OCI-LY7 (cell line): ENCODE measurements around the gene MAP3K5. TPM values are rescaled to one million over a fixed set of nuclear protein-coding genes. Genes with fewer than 3 reads are reported as not detected.

Experiments used
- BruUV-seq: library from RNA; stranded (reverse); fragments of 400-500 nt; replicated peaks from 2 replicates; lab custom pipeline; 2021; lab: Mats Ljungman, UMichigan
- CTCF ChIA-PET: fragments of 300-600 bp; sonication (Branson Sonifier 250); formaldehyde crosslinking; loops from one replicate; lab custom pipeline; 2022; ENCODE audit warnings: antibody characterized with exemption; ENCODE audit not compliant: unreplicated experiment; lab: Charles Lee
- POLR2A ChIA-PET: fragments of 300-600 bp; sonication (Branson Sonifier 250); formaldehyde crosslinking; loops from one replicate; lab custom pipeline; 2022; ENCODE audit warnings: antibody characterized with exemption; lab: Charles Lee
- DNase-seq: peaks from one replicate; pipeline ENCODE4 v3.0.0-alpha.2; 2015; ENCODE audit warnings: low spot score
- H2AFZ ChIP-seq: fragments of 200-600 bp; sonication (generic), shearing (Covaris generic); 2 replicates; pipeline ENCODE4 v1.6.1; 2014; ENCODE audit warnings: mild to moderate bottlenecking, antibody characterized with exemption, low read length, moderate library complexity
- H3K27ac ChIP-seq: fragments of 200-600 bp; sonication (generic); 2 replicates; pipeline ENCODE4 v1.5.1; 2014; ENCODE audit warnings: mixed run types, low read depth, mild to moderate bottlenecking, moderate library complexity, low read length, inconsistent platforms; ENCODE audit not compliant: poor library complexity, severe bottlenecking
- H3K36me3 ChIP-seq: fragments of 200-600 bp; sonication (generic); 2 replicates; pipeline ENCODE4 v1.6.1; 2014; ENCODE audit warnings: mild to moderate bottlenecking, antibody characterized with exemption, low read length, moderate library complexity, mixed read lengths; ENCODE audit not compliant: insufficient read depth
- H3K4me1 ChIP-seq: fragments of 200-600 bp; sonication (generic); 2 replicates; pipeline ENCODE4 v1.5.1; 2014; ENCODE audit warnings: mild to moderate bottlenecking, low read length; ENCODE audit not compliant: insufficient read depth, poor library complexity, severe bottlenecking
- H3K4me2 ChIP-seq: fragments of 200-600 bp; sonication (generic); 2 replicates; pipeline ENCODE4 v1.6.1; 2014; ENCODE audit warnings: mild to moderate bottlenecking, low read length
- H3K4me3 ChIP-seq: fragments of 200-600 bp; sonication (generic); 2 replicates; pipeline ENCODE4 v1.5.1; 2014; ENCODE audit warnings: mild to moderate bottlenecking, low read depth, low read length; ENCODE audit not compliant: poor library complexity, severe bottlenecking
- H3K79me2 ChIP-seq: fragments of 200-600 bp; sonication (generic); 2 replicates; pipeline ENCODE4 v1.6.1; 2016; ENCODE audit warnings: low read depth, mild to moderate bottlenecking, low read length, moderate library complexity, mixed read lengths; ENCODE audit not compliant: insufficient read depth
- H3K9me2 ChIP-seq: fragments of 200-600 bp; sonication (generic); 2 replicates; pipeline ENCODE4 v1.6.1; 2016; ENCODE audit warnings: mild to moderate bottlenecking, low read length, mixed read lengths; ENCODE audit not compliant: insufficient read depth
- H3K9me3 ChIP-seq: fragments of 200-600 bp; sonication (generic); 2 replicates; pipeline ENCODE4 v1.6.1; 2014; ENCODE audit warnings: mild to moderate bottlenecking, mixed run types, low read length, mixed read lengths
- H4K20me1 ChIP-seq: fragments of 200-600 bp; sonication (generic); 2 replicates; pipeline ENCODE4 v1.6.1; 2014; ENCODE audit warnings: mild to moderate bottlenecking, antibody characterized with exemption, low read length, moderate library complexity, mixed read lengths; ENCODE audit not compliant: insufficient read depth
- CTCF ChIP-seq: fragments of 200-600 bp; sonication (generic); conservative IDR thresholded peaks from 2 replicates; pipeline ENCODE4 v1.5.1; 2014; ENCODE audit warnings: mild to moderate bottlenecking, antibody characterized with exemption, low read length, moderate library complexity, mixed read lengths
- EZH2phosphoT487 ChIP-seq: fragments of 200-600 bp; sonication (generic); IDR thresholded peaks from 2 replicates; pipeline ENCODE4 v1.6.1; 2018; ENCODE audit warnings: low read depth, borderline replicate concordance, mild to moderate bottlenecking, mixed run types, antibody characterized with exemption, low read length, moderate library complexity, mixed read lengths
- intact Hi-C: fragments of 100-400 bp; cut with micrococcal nuclease; formaldehyde crosslinking; loops from one replicate; pipeline ENCODE4 v1.10.0; 2022; ENCODE audit not compliant: unreplicated experiment
- total RNA-seq, 2 experiments: library from RNA; depleted of rRNA in 1 of 2; stranded (reverse); fragments of >200 nt in 1 of 2; shearing (Covaris generic) in 1 of 2; gene quantifications; 2 replicates each; pipeline ENCODE4 v1.2.3, GENCODE V29; 2014 to 2022

The MAP3K5 gene
- total RNA-seq, 2 experiments from 2014 or later = 13.8 to 16.6 TPM

- intact Hi-C loops = no loop called here
- no peak for DNase-seq
- no peaks in the 10 kb centered on the region for H3K36me3 ChIP-seq
- ChIA-PET CTCF (no interaction called here), POLR2A (interaction anchor here (0.5 kb wide), 1 partner anchor 44 kb away, joined by 3 read pairs; no protein-coding TSS in a partner anchor)
- no peaks in the 10 kb centered on the region for H3K9me3 ChIP-seq
- BruUV-seq = no TSS peak
- TF ChIP-seq EZH2phosphoT487 (no peak), CTCF (no peak)
- no peak overlapping the region for H3K4me3 ChIP-seq
- H3K4me1 ChIP-seq = no peaks in the 10 kb centered on the region
- H2AFZ ChIP-seq = no peak overlapping the region
- H3K79me2 ChIP-seq = no peaks in the 10 kb centered on the region
- H4K20me1 ChIP-seq = no peaks in the 10 kb centered on the region
- no peak overlapping the region for H3K27ac ChIP-seq
- no peak overlapping the region for H3K4me2 ChIP-seq
- no peaks in the 10 kb centered on the region for H3K9me2 ChIP-seq
These were observed 264.4 kb downstream of the MAP3K5 start for GRCh38 chr6:136527831-136528230.

- Histone ChIP-seq H3K9me2 (no peaks in the 10 kb centered on the region), H3K4me1 (no peaks in the 10 kb centered on the region), H3K4me2 (no peak overlapping the region), H3K27ac (no peak overlapping the region), H2AFZ (no peak overlapping the region), H3K9me3 (no peaks in the 10 kb centered on the region), H3K36me3 (no peaks in the 10 kb centered on the region), H4K20me1 (no peaks in the 10 kb centered on the region), H3K79me2 (no peaks in the 10 kb centered on the region), H3K4me3 (no peak overlapping the region)
- ChIA-PET POLR2A (no interaction called here), CTCF (no interaction called here)
- TF ChIP-seq EZH2phosphoT487 (no peak), CTCF (no peak)
- no peak for DNase-seq
- BruUV-seq = no TSS peak
- intact Hi-C loops = no loop called here
These were observed 265.3 kb downstream of the MAP3K5 start for GRCh38 chr6:136526937-136527336.

DNA sequence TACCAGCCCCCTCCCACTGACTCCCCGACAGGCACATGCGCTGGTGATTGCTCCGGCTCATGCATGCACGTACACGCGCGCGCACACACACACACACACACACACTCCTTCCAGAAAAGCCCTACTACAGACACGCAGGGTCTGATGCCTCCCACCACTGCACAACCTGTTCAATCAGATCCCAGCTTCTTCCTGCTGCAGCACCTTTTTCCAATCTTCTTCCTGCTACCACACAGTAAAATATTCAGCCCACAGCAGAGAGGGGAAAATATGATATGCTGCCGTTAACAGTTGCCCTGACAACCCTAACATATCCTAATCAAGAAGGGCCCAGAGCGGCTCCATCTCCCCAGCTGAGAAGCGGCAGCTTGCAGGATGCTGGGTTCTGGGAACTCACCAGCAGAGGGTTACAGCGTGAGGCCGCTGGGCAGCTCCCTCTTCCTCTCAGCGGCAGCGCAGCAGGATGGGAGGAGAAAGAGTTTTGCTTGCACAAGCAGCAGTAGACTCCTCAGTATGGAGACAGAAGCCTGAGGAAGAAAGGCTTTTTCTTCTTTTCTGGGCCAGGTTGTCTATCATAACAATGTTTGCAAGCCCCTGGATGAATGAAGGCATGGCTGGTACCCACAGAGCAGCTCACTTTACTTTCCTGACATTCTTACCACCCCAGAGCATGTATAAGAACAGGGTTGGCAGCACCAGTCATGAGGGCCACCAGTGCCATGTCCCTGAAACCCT lies 265.9 kb downstream of the MAP3K5 start:
- Histone ChIP-seq H3K9me3 (no peaks in the 10 kb centered on the region), H2AFZ (no peak overlapping the region), H3K27ac (no peak overlapping the region), H3K4me2 (no peak overlapping the region), H3K4me3 (no peak overlapping the region), H3K9me2 (no peaks in the 10 kb centered on the region), H3K36me3 (no peaks in the 10 kb centered on the region), H3K79me2 (no peaks in the 10 kb centered on the region), H3K4me1 (no peaks in the 10 kb centered on the region), H4K20me1 (no peaks in the 10 kb centered on the region)
- intact Hi-C loops = no loop called here
- TF ChIP-seq EZH2phosphoT487 (no peak), CTCF (no peak)
- ChIA-PET CTCF (interaction anchor here (0.5 kb wide), 1 partner anchor 262 kb away, joined by 3 read pairs; no protein-coding TSS in a partner anchor), POLR2A (interaction anchor here (1.0 kb wide), 1 partner anchor 11 kb away, joined by 3 read pairs; no protein-coding TSS in a partner anchor)
- no TSS peak for BruUV-seq
- no peak for DNase-seq
